Duodenal mucosa (tissue), 2 donors: Measurements from ENCODE around the gene IRF1.
A peak's percentile ranks its signal among the peaks of the same experiment; 100 is the strongest.

Source experiments
- H3K27ac ChIP-seq: one replicate; pipeline ENCODE4 v1.7.0; 2013; ENCODE audit warnings: low read depth, low read length
- H3K27me3 ChIP-seq, 2 donors: one replicate each; pipeline ENCODE4 v1.7.0; 2013; ENCODE audit warnings: low read length in 2 of 2, control low read depth in 1 of 2; ENCODE audit not compliant: insufficient read depth in 2 of 2, control insufficient read depth in 1 of 2
- H3K36me3 ChIP-seq, 2 donors: one replicate each; pipeline ENCODE4 v1.7.0; 2013; ENCODE audit warnings: low read length in 2 of 2, control low read depth in 1 of 2; ENCODE audit not compliant: insufficient read depth in 2 of 2, control insufficient read depth in 1 of 2
- H3K4me1 ChIP-seq, 2 donors: one replicate each; pipeline ENCODE4 v1.7.0; 2013; ENCODE audit warnings: low read length in 2 of 2, control low read depth in 1 of 2; ENCODE audit not compliant: insufficient read depth in 2 of 2, control insufficient read depth in 1 of 2
- H3K4me3 ChIP-seq, 2 donors: one replicate each; pipeline ENCODE4 v1.7.0; 2013; ENCODE audit warnings: low read length in 2 of 2, low read depth in 1 of 2
- H3K9ac ChIP-seq, 2 donors: one replicate each; pipeline ENCODE4 v1.7.0; 2013; ENCODE audit warnings: low read length in 2 of 2, low read depth in 1 of 2
- H3K9me3 ChIP-seq, 2 donors: one replicate each; pipeline ENCODE4 v1.7.0; 2013; ENCODE audit warnings: low read length in 2 of 2, control low read depth in 1 of 2; ENCODE audit not compliant: control insufficient read depth in 1 of 2

The IRF1 gene

DNA sequence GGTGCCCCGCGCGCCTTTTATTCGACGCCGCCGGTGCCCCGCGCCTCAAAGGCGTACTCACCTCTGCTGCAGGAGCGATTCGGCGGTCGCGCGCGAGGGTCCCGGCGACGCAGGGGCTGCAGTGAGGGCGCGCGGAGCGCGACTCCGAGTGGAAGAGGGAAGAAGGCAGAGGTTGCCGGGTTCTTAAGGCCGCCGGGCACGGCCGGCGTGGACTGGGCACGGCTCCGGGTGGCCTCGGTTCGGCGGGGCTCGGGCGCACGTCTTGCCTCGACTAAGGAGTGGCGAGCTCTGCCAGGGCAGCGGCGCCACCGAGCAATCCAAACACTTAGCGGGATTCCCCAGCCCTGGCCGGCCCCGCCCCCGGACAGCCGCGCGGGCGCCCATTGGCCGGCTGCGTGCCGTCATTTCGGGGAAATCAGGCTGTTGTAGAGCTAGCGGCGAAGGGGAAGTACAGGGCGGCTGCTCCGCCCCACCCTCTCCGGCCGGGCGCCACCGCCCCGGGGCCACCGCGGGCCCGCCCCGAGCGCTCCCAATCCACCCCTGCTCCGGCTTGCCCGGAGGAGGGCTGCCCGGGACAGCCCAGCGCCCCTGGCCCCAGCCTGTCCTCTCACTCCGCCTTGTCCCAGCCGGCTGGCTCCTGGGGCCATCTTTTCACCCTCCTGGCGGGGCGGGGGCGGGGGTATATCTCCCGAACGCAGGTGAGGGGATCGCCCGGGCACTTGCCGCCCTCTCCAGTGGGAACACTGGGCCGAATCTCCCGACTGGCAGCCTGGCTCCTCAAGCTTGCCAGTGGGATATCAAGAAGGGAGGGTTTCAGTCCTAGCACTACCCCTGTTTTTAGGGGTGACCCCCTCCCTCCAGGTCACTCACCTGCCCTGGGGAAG is at the start of gene IRF1:
Gene IRF1 (minus strand): TSS at position 290 of the 884 bp plus-strand sequence. CDS start 1,295 bp downstream, outside the sequence.
- Histone ChIP-seq H3K27me3 (no peaks in the 10 kb centered on the region), H3K9me3 (no peaks in the 10 kb centered on the region), H3K4me3 (peak within 1 kb of the TSS; percentile 91 to 96), H3K9ac (peak within 1 kb of the TSS; percentile 94 to 95), H3K27ac (peak within 1 kb of the TSS; percentile 96), H3K4me1 (peaks cover 65 to 72% of the 10 kb centered on the region in 2 donors), H3K36me3 (peaks cover 34 to 39% of the 10 kb centered on the region in 2 donors)

DNA sequence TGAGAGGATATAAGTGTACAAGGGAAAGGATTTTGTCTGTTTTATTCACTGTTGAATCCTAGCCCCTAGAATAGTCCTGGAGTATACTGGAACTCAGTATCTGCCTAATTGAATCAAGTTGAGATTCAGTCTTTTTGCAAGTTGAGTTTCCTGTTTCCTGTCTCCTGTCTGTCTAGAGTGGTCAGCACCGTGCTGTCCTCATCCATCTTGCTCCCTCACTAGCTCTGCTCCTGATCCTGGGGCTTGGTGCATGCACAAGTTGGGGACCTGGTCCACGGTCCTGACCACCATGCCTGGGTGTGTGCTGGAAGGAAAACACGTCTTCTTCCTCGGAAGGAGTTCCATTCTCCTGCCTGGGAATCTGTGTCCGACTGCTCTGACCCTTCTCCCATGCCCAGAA is 49.6 kb upstream of the IRF1 start:
- no peaks in the 10 kb centered on the region for H3K36me3 ChIP-seq
- H3K27ac ChIP-seq, result no peak overlapping the region
- no peaks in the 10 kb centered on the region for H3K4me1 ChIP-seq
- no peaks in the 10 kb centered on the region for H3K9me3 ChIP-seq
- H3K4me3 ChIP-seq, result no peak overlapping the region
- H3K9ac ChIP-seq, result no peak overlapping the region
- no peaks in the 10 kb centered on the region for H3K27me3 ChIP-seq

GRCh38 chr5:132539716-132540115 is 49.1 kb upstream of the IRF1 start:
- Histone ChIP-seq H3K27ac (no peak overlapping the region), H3K9ac (no peak overlapping the region), H3K27me3 (no peaks in the 10 kb centered on the region), H3K4me3 (no peak overlapping the region), H3K4me1 (no peaks in the 10 kb centered on the region), H3K36me3 (no peaks in the 10 kb centered on the region), H3K9me3 (no peaks in the 10 kb centered on the region)

DNA sequence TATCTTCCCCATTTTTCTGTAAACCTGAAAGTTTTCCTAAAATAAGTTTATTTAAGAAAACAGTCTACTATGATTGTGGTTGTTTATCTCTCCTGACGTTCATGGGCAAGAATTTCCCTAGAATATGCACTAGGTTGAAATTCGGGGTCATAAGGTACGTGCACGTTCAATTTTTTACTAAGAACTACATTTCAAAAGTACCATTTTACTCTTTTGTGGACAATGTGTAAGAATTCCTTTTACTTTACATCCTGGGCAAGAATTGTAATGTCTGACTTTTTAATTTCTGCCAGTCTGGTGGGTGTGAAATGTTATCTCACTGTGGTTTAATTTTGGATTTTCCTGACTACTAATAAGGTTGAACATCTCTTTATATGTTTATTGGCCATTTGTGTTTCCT is 40.4 kb upstream of the IRF1 start:
- no peak overlapping the region for H3K27ac ChIP-seq
- peaks cover 0 to 13% of the 10 kb centered on the region in 2 donors for H3K4me1 ChIP-seq

DNA sequence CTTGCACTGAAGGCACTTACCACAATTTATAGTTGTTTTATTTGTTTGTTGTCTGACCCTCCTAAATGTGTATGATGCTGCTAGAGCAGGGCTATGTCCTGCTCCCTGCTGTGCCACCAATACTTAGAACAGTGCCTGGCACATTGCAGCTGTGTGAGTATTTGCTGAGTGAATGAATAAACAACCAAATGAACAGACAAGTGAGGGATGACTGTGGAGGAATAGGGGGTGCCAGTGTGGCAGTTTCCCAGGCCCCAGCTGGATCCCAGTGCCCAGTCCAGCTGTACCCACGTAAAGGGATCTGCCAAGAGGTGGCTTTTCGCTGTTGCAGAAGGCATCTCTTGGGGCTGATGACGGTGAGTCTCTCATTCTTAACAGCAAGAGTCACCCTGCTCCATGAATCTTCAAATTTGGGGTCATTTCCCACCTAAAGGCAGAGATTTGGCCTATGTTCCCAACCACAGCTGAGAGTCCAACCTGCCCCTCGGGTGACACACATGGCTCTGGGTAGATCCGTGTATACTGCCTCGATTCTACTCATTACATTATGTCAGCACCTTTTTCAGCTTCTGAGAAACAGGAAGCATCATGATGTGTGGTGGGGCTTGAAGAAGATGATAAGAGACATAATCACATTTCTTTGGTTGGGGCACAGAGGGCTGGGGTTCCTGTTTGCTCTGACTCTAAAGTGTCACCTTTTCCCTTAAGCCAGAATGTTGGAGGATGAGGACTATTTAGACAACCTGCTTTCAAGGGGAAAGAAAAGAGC is 38.5 kb upstream of the IRF1 start:
- Histone ChIP-seq H3K4me3 (no peak overlapping the region), H3K9ac (no peak overlapping the region), H3K27me3 (no peaks in the 10 kb centered on the region), H3K9me3 (no peaks in the 10 kb centered on the region), H3K36me3 (no peaks in the 10 kb centered on the region), H3K27ac (no peak overlapping the region), H3K4me1 (peaks cover 0 to 13% of the 10 kb centered on the region in 2 donors)

More for the DNA sequence above, 40.4 kb upstream of the IRF1 start:
- no peak overlapping the region for H3K9ac ChIP-seq
- no peak overlapping the region for H3K4me3 ChIP-seq
- no peaks in the 10 kb centered on the region for H3K36me3 ChIP-seq
- H3K9me3 ChIP-seq, result no peaks in the 10 kb centered on the region
- H3K27me3 ChIP-seq, result no peaks in the 10 kb centered on the region

DNA sequence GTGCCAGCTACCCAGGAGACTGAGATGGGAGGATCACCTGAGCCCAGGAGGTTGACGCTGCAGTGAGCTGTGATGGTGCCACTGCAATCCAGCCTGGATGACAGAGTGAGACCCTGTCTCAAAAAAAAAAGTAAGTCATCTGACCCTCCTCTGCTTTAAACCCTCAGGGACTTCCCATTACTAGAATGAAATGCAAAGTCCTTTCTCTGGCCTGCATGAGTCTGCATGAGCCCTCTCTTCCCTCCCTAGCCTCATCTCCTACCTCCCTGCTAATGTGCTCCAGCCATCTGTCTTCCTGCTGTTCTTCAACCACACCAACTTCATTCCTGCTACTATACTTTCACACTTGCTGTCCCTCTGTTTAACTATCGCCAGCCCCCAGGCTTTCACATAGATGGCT is 37.4 kb upstream of the IRF1 start:
- Histone ChIP-seq H3K36me3 (no peaks in the 10 kb centered on the region), H3K27me3 (no peaks in the 10 kb centered on the region), H3K9ac (no peak overlapping the region), H3K27ac (no peak overlapping the region), H3K4me1 (peaks cover 0 to 13% of the 10 kb centered on the region in 2 donors), H3K9me3 (no peaks in the 10 kb centered on the region), H3K4me3 (no peak overlapping the region)

GRCh38 chr5:132526974-132527564 is 36.5 kb upstream of the IRF1 start:
- H3K4me3 ChIP-seq, result no peak overlapping the region
- H3K9me3 ChIP-seq, result no peaks in the 10 kb centered on the region
- H3K4me1 ChIP-seq, result peaks cover 0 to 13% of the 10 kb centered on the region in 2 donors
- H3K36me3 ChIP-seq, result no peaks in the 10 kb centered on the region
- no peak overlapping the region for H3K9ac ChIP-seq
- H3K27ac ChIP-seq, result no peak overlapping the region
- no peaks in the 10 kb centered on the region for H3K27me3 ChIP-seq

- H3K9me3 ChIP-seq, result no peaks in the 10 kb centered on the region
- H3K36me3 ChIP-seq, result no peaks in the 10 kb centered on the region
- H3K4me1 ChIP-seq, result peaks cover 0 to 13% of the 10 kb centered on the region in 2 donors
- peak overlapping the region in 1 of 2 donors; percentile 51 for H3K9ac ChIP-seq
- H3K27ac ChIP-seq, result no peak overlapping the region
- peak overlapping the region in 1 of 2 donors; percentile 55 for H3K4me3 ChIP-seq
- no peaks in the 10 kb centered on the region for H3K27me3 ChIP-seq
Observed at GRCh38 chr5:132526290-132526973, 35.9 kb upstream of the IRF1 start.

GRCh38 chr5:132525299-132525724 is 34.7 kb upstream of the IRF1 start:
- no peak overlapping the region for H3K27ac ChIP-seq
- H3K36me3 ChIP-seq, result no peaks in the 10 kb centered on the region
- H3K4me3 ChIP-seq, result no peak overlapping the region
- H3K4me1 ChIP-seq, result peaks cover 0 to 13% of the 10 kb centered on the region in 2 donors
- no peaks in the 10 kb centered on the region for H3K27me3 ChIP-seq
- no peaks in the 10 kb centered on the region for H3K9me3 ChIP-seq
- H3K9ac ChIP-seq, result no peak overlapping the region
